ENCODE measurements around the gene DCX.

- TF ChIP-seq, protein P1, sequence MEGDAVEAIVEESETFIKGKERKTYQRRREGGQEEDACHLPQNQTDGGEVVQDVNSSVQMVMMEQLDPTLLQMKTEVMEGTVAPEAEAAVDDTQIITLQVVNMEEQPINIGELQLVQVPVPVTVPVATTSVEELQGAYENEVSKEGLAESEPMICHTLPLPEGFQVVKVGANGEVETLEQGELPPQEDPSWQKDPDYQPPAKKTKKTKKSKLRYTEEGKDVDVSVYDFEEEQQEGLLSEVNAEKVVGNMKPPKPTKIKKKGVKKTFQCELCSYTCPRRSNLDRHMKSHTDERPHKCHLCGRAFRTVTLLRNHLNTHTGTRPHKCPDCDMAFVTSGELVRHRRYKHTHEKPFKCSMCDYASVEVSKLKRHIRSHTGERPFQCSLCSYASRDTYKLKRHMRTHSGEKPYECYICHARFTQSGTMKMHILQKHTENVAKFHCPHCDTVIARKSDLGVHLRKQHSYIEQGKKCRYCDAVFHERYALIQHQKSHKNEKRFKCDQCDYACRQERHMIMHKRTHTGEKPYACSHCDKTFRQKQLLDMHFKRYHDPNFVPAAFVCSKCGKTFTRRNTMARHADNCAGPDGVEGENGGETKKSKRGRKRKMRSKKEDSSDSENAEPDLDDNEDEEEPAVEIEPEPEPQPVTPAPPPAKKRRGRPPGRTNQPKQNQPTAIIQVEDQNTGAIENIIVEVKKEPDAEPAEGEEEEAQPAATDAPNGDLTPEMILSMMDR (IDR thresholded peaks at IDR 0.05; ENCODE audit: insufficient read depth, low read length, poor library complexity, severe bottlenecking) = no peak
- TF ChIP-seq EZH2phosphoT487 (conservative IDR thresholded peaks at IDR 0.05; ENCODE audit: low read length) = no peak
Observed at GRCh38 chrX:111447298-111447697, 35.3 kb upstream of the DCX start.
